ENCODE measurements around the gene TGM4. TPM values are rescaled to one million over a fixed set of nuclear protein-coding genes. Genes with fewer than 3 reads are reported as not detected.

TGM4 gene
- total RNA-seq, 1 donor from 2014 or later = 0.18 TPM

GRCh38 chr3:44827196-44827595, 47.2 kb upstream of the TGM4 start:
- peaks cover 3% of the 10 kb centered on the region for H3K9me3 Mint-ChIP-seq (ENCODE audit: unreplicated experiment)
- Histone ChIP-seq H3K9ac (ENCODE audit: low read length) (no peak overlapping the region), H3K4me1 (ENCODE audit: insufficient read depth, low read length) (peaks cover 5% of the 10 kb centered on the region), H3K27me3 (ENCODE audit: insufficient read depth, low read length) (no peaks in the 10 kb centered on the region), H3K4me3 (ENCODE audit: insufficient read depth, low read depth, low read length) (no peak overlapping the region), H3K9me3 (ENCODE audit: insufficient read depth, low read depth, low read length) (no peaks in the 10 kb centered on the region), H3K36me3 (ENCODE audit: insufficient read depth, low read length) (peaks cover 4% of the 10 kb centered on the region), H4K20me1 (ENCODE audit: insufficient read depth, low read length) (no peaks in the 10 kb centered on the region), H3K4me2 (ENCODE audit: low read length) (no peak overlapping the region), H3K79me2 (ENCODE audit: insufficient read depth, low read length) (no peaks in the 10 kb centered on the region), H3K27ac (ENCODE audit: low read depth, low read length) (no peak overlapping the region), H2AFZ (ENCODE audit: low read depth, low read length) (no peak overlapping the region)
- no peak overlapping the region for H3K27ac Mint-ChIP-seq (ENCODE audit: unreplicated experiment)
- no peaks in the 10 kb centered on the region for H3K27me3 Mint-ChIP-seq (ENCODE audit: low read depth, unreplicated experiment)
- peaks cover 11% of the 10 kb centered on the region for H3K4me1 Mint-ChIP-seq (ENCODE audit: low read depth, unreplicated experiment)
- H3K36me3 Mint-ChIP-seq (ENCODE audit: low read depth, unreplicated experiment) = peaks cover 3% of the 10 kb centered on the region
- no peak overlapping the region for H3K4me3 Mint-ChIP-seq (ENCODE audit: unreplicated experiment)
- DNase-seq (ENCODE audit: low read depth) = no peak
- FAIRE-seq = no peak
- TF ChIP-seq CTCF (IDR thresholded peaks at IDR 0.05; ENCODE audit: insufficient read depth, low read depth, low read length) (no peak), EZH2 (IDR thresholded peaks at IDR 0.05; ENCODE audit: insufficient read depth, low read length) (no peak)

- Histone ChIP-seq H2AFZ (ENCODE audit: low read depth, low read length) (no peak overlapping the region), H3K4me1 (ENCODE audit: insufficient read depth, low read length) (no peaks in the 10 kb centered on the region), H3K9me3 (ENCODE audit: insufficient read depth, low read depth, low read length) (no peaks in the 10 kb centered on the region), H3K36me3 (ENCODE audit: insufficient read depth, low read length) (peaks cover 7% of the 10 kb centered on the region), H3K9ac (ENCODE audit: low read length) (no peak overlapping the region), H4K20me1 (ENCODE audit: insufficient read depth, low read length) (no peaks in the 10 kb centered on the region), H3K27ac (ENCODE audit: low read depth, low read length) (no peak overlapping the region), H3K4me3 (ENCODE audit: insufficient read depth, low read depth, low read length) (no peak overlapping the region), H3K4me2 (ENCODE audit: low read length) (no peak overlapping the region), H3K79me2 (ENCODE audit: insufficient read depth, low read length) (no peaks in the 10 kb centered on the region), H3K27me3 (ENCODE audit: insufficient read depth, low read length) (no peaks in the 10 kb centered on the region)
- Mint-ChIP-seq H3K4me1 (ENCODE audit: low read depth, unreplicated experiment) (no peaks in the 10 kb centered on the region), H3K27ac (ENCODE audit: unreplicated experiment) (no peak overlapping the region), H3K27me3 (ENCODE audit: low read depth, unreplicated experiment) (no peaks in the 10 kb centered on the region), H3K9me3 (ENCODE audit: unreplicated experiment) (peaks cover 2% of the 10 kb centered on the region), H3K4me3 (ENCODE audit: unreplicated experiment) (no peak overlapping the region), H3K36me3 (ENCODE audit: low read depth, unreplicated experiment) (no peaks in the 10 kb centered on the region)
- DNase-seq (ENCODE audit: low read depth) (no peak), FAIRE-seq (no peak)
- TF ChIP-seq CTCF (IDR thresholded peaks at IDR 0.05; ENCODE audit: insufficient read depth, low read depth, low read length) = no peak
- no peak for TF ChIP-seq EZH2 (IDR thresholded peaks at IDR 0.05; ENCODE audit: insufficient read depth, low read length)
Observed at GRCh38 chr3:44831232-44831631, 43.2 kb upstream of the TGM4 start.

GRCh38 chr3:44832032-44832431, 42.4 kb upstream of the TGM4 start:
- peaks cover 7% of the 10 kb centered on the region for H3K36me3 ChIP-seq (ENCODE audit: insufficient read depth, low read length)
- peaks cover 6% of the 10 kb centered on the region for H3K9me3 Mint-ChIP-seq (ENCODE audit: unreplicated experiment)

More at GRCh38 chr3:44832032-44832431, 42.4 kb upstream of the TGM4 start:
- TF ChIP-seq EZH2 (IDR thresholded peaks at IDR 0.05; ENCODE audit: insufficient read depth, low read length) (no peak), CTCF (IDR thresholded peaks at IDR 0.05; ENCODE audit: insufficient read depth, low read depth, low read length) (no peak)
- H3K9ac ChIP-seq (ENCODE audit: low read length) = no peak overlapping the region
- no peaks in the 10 kb centered on the region for H3K79me2 ChIP-seq (ENCODE audit: insufficient read depth, low read length)
- no peaks in the 10 kb centered on the region for H3K4me1 ChIP-seq (ENCODE audit: insufficient read depth, low read length)
- Mint-ChIP-seq H3K4me3 (ENCODE audit: unreplicated experiment) (no peak overlapping the region), H3K27me3 (ENCODE audit: low read depth, unreplicated experiment) (no peaks in the 10 kb centered on the region), H3K27ac (ENCODE audit: unreplicated experiment) (no peak overlapping the region), H3K4me1 (ENCODE audit: low read depth, unreplicated experiment) (no peaks in the 10 kb centered on the region), H3K36me3 (ENCODE audit: low read depth, unreplicated experiment) (no peaks in the 10 kb centered on the region)
- no peak overlapping the region for H2AFZ ChIP-seq (ENCODE audit: low read depth, low read length)
- FAIRE-seq (no peak), DNase-seq (ENCODE audit: low read depth) (no peak)
- H3K4me2 ChIP-seq (ENCODE audit: low read length) = no peak overlapping the region
- H3K4me3 ChIP-seq (ENCODE audit: insufficient read depth, low read depth, low read length) = no peak overlapping the region
- H3K9me3 ChIP-seq (ENCODE audit: insufficient read depth, low read depth, low read length) = peaks cover 5% of the 10 kb centered on the region
- H3K27ac ChIP-seq (ENCODE audit: low read depth, low read length) = no peak overlapping the region
- no peaks in the 10 kb centered on the region for H3K27me3 ChIP-seq (ENCODE audit: insufficient read depth, low read length)
- H4K20me1 ChIP-seq (ENCODE audit: insufficient read depth, low read length) = no peaks in the 10 kb centered on the region

Data from astrocyte (in vitro differentiated cells and primary cell).